HUDEP-2 (cell line): ENCODE results near the gene KIAA1210.

ENCODE experiments used
- DNase-seq, 76 experiments: peaks; one replicate each; lab custom pipeline; 2025; ENCODE audit not compliant: unreplicated experiment in 76 of 76; lab: John Stamatoyannopoulos, UW

KIAA1210 gene

DNA sequence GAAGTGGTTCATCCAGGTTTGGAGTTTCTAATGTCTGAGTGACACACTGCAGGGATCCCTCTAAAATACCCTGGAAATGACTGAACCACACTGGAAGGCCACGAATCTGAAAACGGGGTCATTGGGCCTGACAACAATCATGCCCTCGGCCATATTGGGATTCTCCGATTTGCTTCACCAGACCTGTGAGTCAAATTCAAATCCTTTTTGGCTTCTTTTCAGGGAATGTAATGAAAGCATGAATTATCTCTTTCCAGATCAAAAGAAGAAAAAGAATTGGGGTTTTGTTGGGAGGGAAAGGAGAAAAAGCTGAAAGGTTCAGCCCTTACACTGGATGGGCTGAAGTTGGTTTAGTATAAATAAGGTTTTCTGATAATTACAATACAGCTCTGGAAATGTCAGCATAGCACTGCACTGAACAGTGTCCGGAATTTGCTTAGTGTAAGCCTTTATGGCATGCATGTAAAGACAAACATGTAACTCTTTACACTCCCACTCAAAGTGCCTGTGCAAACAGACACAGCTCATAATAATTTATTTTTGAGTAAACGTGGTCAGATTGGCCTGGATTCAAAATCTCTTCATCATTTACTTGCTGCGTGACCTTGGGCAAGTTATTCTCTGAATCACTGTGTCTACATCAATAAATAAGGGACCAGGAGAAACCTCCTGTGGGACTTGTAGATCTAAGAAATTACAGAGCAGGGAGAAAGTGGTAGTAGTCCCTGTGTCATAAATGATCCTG, 33.4 kb downstream of the KIAA1210 start:
- no peak for DNase-seq

- DNase-seq, result no peak
Measured at GRCh38 chrX:119090627-119091026, 37.0 kb downstream of the KIAA1210 start.

- no peak for DNase-seq
Measured at GRCh38 chrX:119089619-119090018, 38.0 kb downstream of the KIAA1210 start.

DNA sequence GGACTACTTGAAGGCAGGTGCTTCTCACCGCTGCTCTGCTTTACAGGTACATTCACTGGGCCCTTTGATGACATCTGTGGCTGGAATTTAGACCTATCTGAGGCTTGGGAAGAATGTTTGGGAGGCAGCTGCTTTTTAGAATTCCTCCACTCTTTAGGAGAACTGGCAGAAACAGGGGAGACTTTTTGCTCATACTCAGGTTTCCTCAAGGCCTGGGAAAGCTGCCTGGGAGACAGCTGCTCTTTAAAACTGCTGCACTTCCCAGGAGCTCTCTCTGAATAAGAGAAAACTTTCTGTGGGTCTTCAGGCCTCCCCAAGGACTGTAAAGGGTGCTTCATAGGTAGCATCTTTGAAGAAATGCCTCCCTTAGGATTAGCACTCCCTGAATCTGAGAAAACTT, 40.5 kb downstream of the KIAA1210 start:
- no peak for DNase-seq

GRCh38 chrX:119084766-119085165, 42.8 kb downstream of the KIAA1210 start:
- no peak for DNase-seq

DNA sequence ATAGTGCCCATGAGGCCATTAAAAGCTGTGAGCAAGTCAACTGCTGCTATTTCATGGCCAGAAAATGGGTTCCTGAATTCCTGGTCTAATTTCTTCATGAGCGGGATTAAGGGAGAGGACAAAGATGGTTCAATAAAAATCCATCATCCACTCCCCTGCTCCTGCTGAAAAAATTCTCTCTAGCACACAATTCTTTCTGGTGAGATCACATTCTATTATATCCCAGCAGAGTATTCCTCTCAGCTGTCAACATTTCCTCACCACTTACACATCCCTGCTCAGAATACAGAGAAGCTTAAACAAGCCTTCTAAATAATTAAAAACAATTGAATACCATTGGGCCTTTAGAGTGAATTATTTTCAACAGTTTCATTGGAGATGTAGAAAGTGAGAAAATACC, 45.3 kb downstream of the KIAA1210 start:
- no peak for DNase-seq

- no peak for DNase-seq
Measured at GRCh38 chrX:119075270-119076025, 52.2 kb downstream of the KIAA1210 start.

DNA sequence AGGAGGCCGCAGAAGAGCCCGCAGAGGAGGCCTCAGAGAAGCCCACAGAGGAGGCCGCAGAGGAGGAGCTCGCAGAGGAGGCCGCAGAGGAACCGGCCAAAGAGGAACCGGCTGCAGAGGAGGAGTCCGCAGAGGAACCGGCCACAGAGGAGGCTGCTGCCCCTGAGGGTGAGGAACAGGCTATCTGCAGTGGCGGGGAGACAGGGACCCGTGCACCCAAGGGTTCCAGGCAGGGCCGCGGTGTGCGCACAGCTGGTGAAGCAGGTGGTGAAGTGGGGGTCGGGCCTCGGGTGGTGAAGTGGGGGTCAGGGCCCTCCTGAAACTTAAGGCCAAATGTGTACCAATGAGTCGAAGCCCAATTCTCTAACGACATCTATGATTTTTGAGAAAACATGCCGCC, 53.7 kb downstream of the KIAA1210 start:
- no peak for DNase-seq

- no peak for DNase-seq
Measured at GRCh38 chrX:119073200-119073905, 54.3 kb downstream of the KIAA1210 start.

GRCh38 chrX:119072744-119073143, 54.9 kb downstream of the KIAA1210 start, which contains the start of gene CT47C1:
Gene CT47C1, plus strand, starts transcription at chrX:119072993. Its CDS starts 233 bp downstream, at chrX:119073226.
- DNase-seq, result no peak

GRCh38 chrX:119071381-119071780, 56.2 kb downstream of the KIAA1210 start:
- DNase-seq, result no peak

DNA sequence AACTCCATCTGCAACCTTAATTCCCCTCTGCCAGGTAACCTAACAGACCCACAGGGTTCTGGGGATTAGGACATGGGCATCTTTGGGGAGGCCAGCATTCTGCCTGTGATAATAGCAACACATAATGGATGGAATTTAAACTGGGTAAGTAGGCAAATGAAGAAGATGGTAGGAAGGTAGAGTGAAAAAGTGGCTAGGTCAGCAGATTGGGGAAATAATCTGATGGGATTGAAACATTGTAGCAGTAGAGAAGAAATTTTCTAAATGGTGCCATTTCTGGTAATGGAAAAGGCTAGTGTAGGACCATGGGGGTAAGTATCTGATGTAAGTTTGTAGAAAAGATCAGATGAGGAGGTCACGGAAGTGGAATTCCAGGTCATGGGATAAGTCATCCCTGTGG, 57.9 kb downstream of the KIAA1210 start:
- DNase-seq, result no peak

DNA sequence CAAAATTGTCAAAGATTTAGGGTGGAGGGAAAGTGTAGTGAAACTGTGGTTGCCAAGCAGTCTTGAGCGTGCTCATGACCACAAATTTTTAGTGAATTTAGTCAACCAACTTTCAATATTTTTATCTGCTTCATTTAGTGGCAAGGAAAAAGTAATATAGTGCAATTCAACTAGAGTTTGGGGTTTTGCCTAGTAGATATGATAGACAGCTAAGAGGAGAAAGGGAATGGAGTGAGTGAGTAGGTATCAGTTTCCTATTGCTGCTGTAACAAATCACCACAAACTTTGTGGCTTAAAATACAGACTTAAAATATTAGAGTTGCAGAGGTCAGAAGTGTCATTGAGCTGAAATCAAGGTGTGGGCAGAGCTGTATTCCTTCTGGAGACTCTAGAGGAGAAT, 58.5 kb downstream of the KIAA1210 start:
- no peak for DNase-seq

DNA sequence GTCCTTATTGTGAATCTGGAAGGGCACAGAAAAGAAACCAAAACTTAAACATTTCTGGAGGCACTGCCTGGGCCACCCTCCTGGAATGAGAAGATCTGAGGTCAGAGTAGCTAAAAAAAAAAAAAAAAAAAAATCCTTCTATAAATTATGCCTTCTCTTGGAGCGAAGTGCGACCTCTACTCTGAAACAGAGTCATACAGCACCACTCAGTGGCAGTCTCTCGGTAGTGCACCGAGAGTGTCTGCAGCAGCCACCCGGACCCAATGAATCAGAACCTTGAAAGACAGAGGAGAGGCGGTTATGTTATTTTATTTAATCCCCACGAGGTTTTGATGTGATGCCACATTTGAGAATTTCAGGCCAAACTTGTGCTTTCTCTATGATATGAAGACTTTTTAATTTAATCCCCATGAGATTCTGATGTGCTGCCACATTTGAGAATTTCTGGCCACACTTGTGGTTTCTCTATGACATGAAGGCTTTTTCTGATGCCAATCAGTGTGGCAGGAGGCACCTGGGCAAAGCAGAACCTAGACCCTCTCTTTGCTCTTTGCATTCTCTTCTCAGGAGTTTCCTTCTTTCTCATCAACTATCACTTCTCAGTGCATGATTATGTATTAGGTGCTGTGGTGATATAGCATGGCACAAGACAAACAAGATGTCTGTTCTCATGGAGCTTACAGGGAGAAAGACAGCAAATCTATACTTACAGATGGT, 60.4 kb downstream of the KIAA1210 start:
- DNase-seq, result peak in 37 of 76 experiments; percentile 0 to 40 (median 2)

DNA sequence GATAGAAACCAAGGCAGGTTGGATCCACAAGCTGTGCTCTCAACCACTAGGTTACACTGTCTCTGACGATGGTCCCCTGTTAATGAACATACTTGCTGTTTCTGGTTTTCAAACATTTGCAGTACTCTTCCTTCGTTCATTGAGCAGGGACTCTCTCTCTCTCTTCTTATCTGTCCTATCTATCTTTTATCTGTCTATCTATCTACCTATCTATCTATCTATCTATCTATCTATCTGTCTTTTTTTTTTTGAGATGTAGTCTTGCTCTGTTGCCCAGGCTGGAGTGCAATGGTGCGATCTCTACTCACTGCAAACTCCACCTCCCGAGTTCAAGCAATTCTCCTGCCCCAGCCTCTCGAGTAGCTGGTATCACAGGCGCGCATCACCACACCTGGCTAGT, 64.2 kb downstream of the KIAA1210 start:
- DNase-seq, result no peak

DNA sequence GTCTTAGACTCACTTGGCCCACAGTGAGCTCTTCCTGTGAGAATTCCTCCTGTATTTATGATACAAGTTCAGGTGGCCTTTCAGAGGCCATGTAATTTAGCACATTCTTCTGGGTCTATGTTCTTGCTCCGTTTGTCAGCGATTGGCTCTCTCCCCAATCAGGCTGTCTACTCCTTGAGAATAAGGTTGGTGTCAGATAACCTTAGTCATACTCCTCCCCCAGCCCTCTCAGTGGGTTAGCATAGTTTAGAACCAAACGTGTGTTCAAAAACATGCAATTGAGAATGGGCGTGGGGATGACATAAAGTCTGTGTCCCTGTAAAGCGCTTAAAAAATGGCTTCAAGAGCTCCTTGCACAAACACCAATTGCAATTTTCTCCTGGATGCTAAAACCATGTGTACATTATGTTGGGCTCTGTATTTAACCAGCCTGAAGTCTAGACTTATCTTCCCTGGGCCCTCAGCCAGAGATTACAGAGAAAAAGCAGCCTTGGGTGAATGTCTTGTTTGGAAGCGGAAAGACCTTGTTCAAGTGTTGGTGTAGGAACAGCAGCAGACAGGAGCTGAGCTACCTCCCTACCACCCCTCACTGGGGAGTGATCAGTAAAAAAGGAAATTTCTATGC, 64.8 kb downstream of the KIAA1210 start:
- DNase-seq, result peak in 1 of 76 experiments; percentile 1

- DNase-seq, result no peak
Measured at GRCh38 chrX:119055687-119056086, 71.9 kb downstream of the KIAA1210 start.

- no peak for DNase-seq
Measured at GRCh38 chrX:119045884-119046283, 81.7 kb downstream of the KIAA1210 start.

GRCh38 chrX:119042996-119043395, 84.6 kb downstream of the KIAA1210 start:
- no peak for DNase-seq

DNA sequence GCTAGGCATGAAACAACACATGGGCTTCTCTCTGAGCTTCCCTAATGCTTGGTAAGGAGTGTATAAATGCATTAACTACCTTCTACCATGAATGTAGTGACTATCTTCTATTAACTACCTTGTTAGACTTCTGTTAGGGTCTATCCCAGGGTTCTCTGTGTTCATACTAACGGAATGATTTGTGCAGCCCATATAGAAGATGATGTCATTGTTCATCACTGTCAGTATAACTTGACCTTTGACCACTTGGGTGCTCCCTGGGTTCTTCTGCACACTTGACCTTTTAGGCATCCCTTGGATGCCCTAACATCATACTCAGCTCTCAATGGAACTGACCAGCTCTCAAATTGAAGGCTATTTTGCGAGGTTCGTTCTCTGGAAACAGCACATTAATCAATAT, 85.6 kb downstream of the KIAA1210 start:
- DNase-seq, result no peak
